GM10847 (cell line): ENCODE data around the gene CXCR4.
A peak's percentile ranks its signal among the peaks of the same experiment; 100 is the strongest.

Source experiments
- POLR2A ChIP-seq: IDR thresholded peaks from 2 replicates; pipeline ENCODE4 v1.6.1; 2011; ENCODE audit not compliant: insufficient read length; ENCODE audit errors: extremely low read depth

The CXCR4 gene

GRCh38 chr2:136117909-136118818 is at the start of gene CXCR4:
Gene CXCR4, minus strand, starts transcription at chr2:136118149. Its CDS starts 89 bp downstream, at chr2:136118060.
- TF ChIP-seq POLR2A: peak; percentile 84

GRCh38 chr2:136164280-136164776 is 46.4 kb upstream of the CXCR4 start:
- no peak for TF ChIP-seq POLR2A

- no peak for TF ChIP-seq POLR2A
Observed at GRCh38 chr2:136162438-136162837, 44.5 kb upstream of the CXCR4 start.

- no peak for TF ChIP-seq POLR2A
Observed at GRCh38 chr2:136156411-136156810, 38.5 kb upstream of the CXCR4 start.

- no peak for TF ChIP-seq POLR2A
Observed at GRCh38 chr2:136154384-136154783, 36.4 kb upstream of the CXCR4 start.

GRCh38 chr2:136151021-136151971 is 33.3 kb upstream of the CXCR4 start:
- no peak for TF ChIP-seq POLR2A

GRCh38 chr2:136149011-136149410 is 31.1 kb upstream of the CXCR4 start:
- no peak for TF ChIP-seq POLR2A

- no peak for TF ChIP-seq POLR2A
Observed at GRCh38 chr2:136146564-136146963, 28.6 kb upstream of the CXCR4 start.

- no peak for TF ChIP-seq POLR2A
Observed at GRCh38 chr2:136143603-136144451, 25.9 kb upstream of the CXCR4 start.

- no peak for TF ChIP-seq POLR2A
Observed at GRCh38 chr2:136141510-136142149, 23.7 kb upstream of the CXCR4 start.

- no peak for TF ChIP-seq POLR2A
Observed at GRCh38 chr2:136139631-136140030, 21.7 kb upstream of the CXCR4 start.

GRCh38 chr2:136137982-136138381 is 20.0 kb upstream of the CXCR4 start:
- no peak for TF ChIP-seq POLR2A

- no peak for TF ChIP-seq POLR2A
Observed at GRCh38 chr2:136136931-136137330, 19.0 kb upstream of the CXCR4 start.
